Measurements from ENCODE around the gene HDDC3.

Gene HDDC3

GRCh38 chr15:90931828-90932659 is at the start of gene HDDC3:
Gene HDDC3 (minus strand): TSS chr15:90932549. CDS start chr15:90932540, 9 bp downstream.
- peak; percentile 87 for DNase-seq (ENCODE audit: low read depth)

- DNase-seq (ENCODE audit: low read depth): no peak
Measured at GRCh38 chr15:90982135-90982534, 49.8 kb upstream of the HDDC3 start.

GRCh38 chr15:90981681-90982080 is 49.3 kb upstream of the HDDC3 start:
- no peak for DNase-seq (ENCODE audit: low read depth)

GRCh38 chr15:90979582-90979981 is 47.2 kb upstream of the HDDC3 start:
- DNase-seq (ENCODE audit: low read depth): no peak

- no peak for DNase-seq (ENCODE audit: low read depth)
Measured at GRCh38 chr15:90974216-90974615, 41.9 kb upstream of the HDDC3 start.

- DNase-seq (ENCODE audit: low read depth): no peak
Measured at GRCh38 chr15:90972133-90972532, 39.8 kb upstream of the HDDC3 start.

- no peak for DNase-seq (ENCODE audit: low read depth)
Measured at GRCh38 chr15:90970274-90970673, 37.9 kb upstream of the HDDC3 start.

GRCh38 chr15:90968434-90968833 is 36.1 kb upstream of the HDDC3 start:
- DNase-seq (ENCODE audit: low read depth): no peak

- no peak for DNase-seq (ENCODE audit: low read depth)
Measured at GRCh38 chr15:90967206-90967605, 34.9 kb upstream of the HDDC3 start.

- no peak for DNase-seq (ENCODE audit: low read depth)
Measured at GRCh38 chr15:90966262-90966661, 33.9 kb upstream of the HDDC3 start.

GRCh38 chr15:90962021-90962420 is 29.7 kb upstream of the HDDC3 start:
- DNase-seq (ENCODE audit: low read depth): no peak

- no peak for DNase-seq (ENCODE audit: low read depth)
Measured at GRCh38 chr15:90960298-90961091, 28.1 kb upstream of the HDDC3 start.

GRCh38 chr15:90959894-90960293 is 27.5 kb upstream of the HDDC3 start:
- DNase-seq (ENCODE audit: low read depth): no peak

- no peak for DNase-seq (ENCODE audit: low read depth)
Measured at GRCh38 chr15:90959028-90959595, 26.8 kb upstream of the HDDC3 start.

GRCh38 chr15:90957791-90958190 is 25.4 kb upstream of the HDDC3 start:
- DNase-seq (ENCODE audit: low read depth): no peak

- DNase-seq (ENCODE audit: low read depth): no peak
Measured at GRCh38 chr15:90957031-90957790, 24.9 kb upstream of the HDDC3 start.

- DNase-seq (ENCODE audit: low read depth): peak; percentile 34
Measured at GRCh38 chr15:90956274-90957030, 24.1 kb upstream of the HDDC3 start.

- no peak for DNase-seq (ENCODE audit: low read depth)
Measured at GRCh38 chr15:90955624-90956273, 23.4 kb upstream of the HDDC3 start.

- peak; percentile 86 for DNase-seq (ENCODE audit: low read depth)
Measured at GRCh38 chr15:90954712-90955623, 22.6 kb upstream of the HDDC3 start, which contains the start of gene RCCD1. Gene RCCD1 (plus strand): TSS chr15:90954884. CDS start chr15:90956735, 1,851 bp downstream.
